BJ (cell line): ENCODE data around the gene LDLRAD4. TPM values are rescaled to one million over a fixed set of nuclear protein-coding genes. Genes with fewer than 3 reads are reported as not detected.

Experiments
- CTCF ChIA-PET: fragments of 350-600 bp; formaldehyde crosslinking; extraction: SDS; loops from one replicate; lab custom pipeline; 2021; ENCODE audit warnings: antibody characterized with exemption, inconsistent platforms; lab: Yijun Ruan, JAX
- POLR2A ChIA-PET: fragments of 300-600 bp; sonication (Branson Sonifier 250); formaldehyde crosslinking; extraction: SDS; loops from one replicate; lab custom pipeline; 2021; ENCODE audit warnings: antibody characterized with exemption; lab: Charles Lee
- DNase-seq: peaks from one replicate; pipeline ENCODE4 v3.0.0-alpha.2; 2011; ENCODE audit warnings: low read depth
- H3K27me3 ChIP-seq: 2 replicates; pipeline ENCODE4 v1.6.0; 2011; ENCODE audit warnings: low read length; ENCODE audit not compliant: control insufficient read depth, insufficient read depth
- H3K36me3 ChIP-seq: 2 replicates; pipeline ENCODE4 v1.5.1; 2011; ENCODE audit warnings: low read length; ENCODE audit not compliant: control insufficient read depth, insufficient read depth
- H3K4me3 ChIP-seq: 2 replicates; pipeline ENCODE4 v1.5.1; 2011; ENCODE audit warnings: low read depth, mild to moderate bottlenecking, control low read depth, low read length
- CTCF ChIP-seq: IDR thresholded peaks from 2 replicates; pipeline ENCODE4 v1.5.1; 2011; ENCODE audit warnings: low read depth, mild to moderate bottlenecking, control low read depth, inconsistent platforms, low read length, moderate library complexity; ENCODE audit not compliant: insufficient read depth
- polyA plus RNA-seq: library from polyadenylated mRNA; depleted of rRNA; stranded (reverse); fragments of >200 nt; gene quantifications from 2 replicates; pipeline ENCODE4 v1.2.3, GENCODE V29; 2011

Gene LDLRAD4
- polyA plus RNA-seq, 1 experiment = not detected

GRCh38 chr18:13240060-13240725, 21.6 kb downstream of the LDLRAD4 start:
- no peak for TF ChIP-seq CTCF
- CTCF ChIA-PET = interaction anchor here (2.2 kb wide), 1 partner anchor 24 kb away, joined by 4 read pairs; no protein-coding TSS in a partner anchor
- Histone ChIP-seq H3K36me3 (no peaks in the 10 kb centered on the region), H3K4me3 (no peak overlapping the region), H3K27me3 (no peaks in the 10 kb centered on the region; the same call in 1 of the 2 replicates)
- no peak for DNase-seq
- POLR2A ChIA-PET = no interaction called here

GRCh38 chr18:13241083-13241892, 22.7 kb downstream of the LDLRAD4 start:
- ChIA-PET CTCF (no interaction called here), POLR2A (no interaction called here)
- no peak for DNase-seq
- Histone ChIP-seq H3K36me3 (no peaks in the 10 kb centered on the region), H3K4me3 (no peak overlapping the region), H3K27me3 (no peaks in the 10 kb centered on the region; the same call in 1 of the 2 replicates)
- no peak for TF ChIP-seq CTCF

- ChIA-PET CTCF (no interaction called here), POLR2A (no interaction called here)
- TF ChIP-seq CTCF = no peak
Measured at GRCh38 chr18:13241893-13242175, 23.3 kb downstream of the LDLRAD4 start.

GRCh38 chr18:13242797-13243196, 24.2 kb downstream of the LDLRAD4 start:
- ChIA-PET CTCF (no interaction called here), POLR2A (no interaction called here)
- H3K36me3 ChIP-seq = no peaks in the 10 kb centered on the region
- no peak overlapping the region for H3K4me3 ChIP-seq
- no peak for DNase-seq
- TF ChIP-seq CTCF = no peak
- no peaks in the 10 kb centered on the region for H3K27me3 ChIP-seq

More at GRCh38 chr18:13241893-13242175, 23.3 kb downstream of the LDLRAD4 start:
- no peak for DNase-seq
- no peaks in the 10 kb centered on the region for H3K36me3 ChIP-seq
- no peaks in the 10 kb centered on the region; the same call in 1 of the 2 replicates for H3K27me3 ChIP-seq
- no peak overlapping the region for H3K4me3 ChIP-seq

- POLR2A ChIA-PET = no interaction called here
Measured at GRCh38 chr18:13243363-13243762, 24.8 kb downstream of the LDLRAD4 start.

More at GRCh38 chr18:13243363-13243762, 24.8 kb downstream of the LDLRAD4 start:
- DNase-seq = no peak
- no peak for TF ChIP-seq CTCF
- CTCF ChIA-PET = no interaction called here
- H3K36me3 ChIP-seq = no peaks in the 10 kb centered on the region
- H3K4me3 ChIP-seq = no peak overlapping the region
- H3K27me3 ChIP-seq = no peaks in the 10 kb centered on the region
